ENCODE measurements around the gene VSTM2L. TPM values are rescaled to one million over a fixed set of nuclear protein-coding genes. Genes with fewer than 3 reads are reported as not detected.

The VSTM2L gene
- polyA plus RNA-seq, 1 donor from 2014 or later, result 22.1 TPM

GRCh38 chr20:37936041-37936440 lies 33.1 kb downstream of the VSTM2L start:
- Histone ChIP-seq H3K79me2 (replicated peaks; ENCODE audit: insufficient read depth, low read length) (no peaks in the 10 kb centered on the region), H3K9ac (ENCODE audit: low read length) (no peak overlapping the region), H3K36me3 (ENCODE audit: insufficient read depth, low read length) (no peaks in the 10 kb centered on the region), H3K9me2 (ENCODE audit: insufficient read depth, low read length) (no peaks in the 10 kb centered on the region), H3K4me3 (ENCODE audit: low read length) (no peak overlapping the region), H3K27me3 (ENCODE audit: insufficient read depth, low read depth, low read length) (no peaks in the 10 kb centered on the region), H3K9me3 (ENCODE audit: low read length) (no peaks in the 10 kb centered on the region), H3F3A (ENCODE audit: insufficient read depth, low read length, poor library complexity, severe bottlenecking) (no peaks in the 10 kb centered on the region), H3K4me2 (ENCODE audit: low read length) (no peak overlapping the region), H4K20me1 (ENCODE audit: insufficient read depth) (no peaks in the 10 kb centered on the region), H3K27ac (ENCODE audit: low read length) (no peak overlapping the region), H2AFZ (ENCODE audit: low read depth, low read length) (no peak overlapping the region)
- no peak for TF ChIP-seq EZH2 (IDR thresholded peaks at IDR 0.05; ENCODE audit: borderline replicate concordance, insufficient read depth, low read length, poor library complexity, severe bottlenecking)
- no peak for TF ChIP-seq EP300 (conservative IDR thresholded peaks at IDR 0.05; ENCODE audit: poor library complexity, severe bottlenecking)
- no peak for TF ChIP-seq RAD21 (conservative IDR thresholded peaks at IDR 0.05)

- H3K9ac ChIP-seq (ENCODE audit: low read length), result no peak overlapping the region
These were observed 33.5 kb downstream of the VSTM2L start for GRCh38 chr20:37936451-37936850.

More at GRCh38 chr20:37936451-37936850, 33.5 kb downstream of the VSTM2L start:
- Histone ChIP-seq H3K4me3 (ENCODE audit: low read length) (no peak overlapping the region), H3F3A (ENCODE audit: insufficient read depth, low read length, poor library complexity, severe bottlenecking) (no peaks in the 10 kb centered on the region), H4K20me1 (ENCODE audit: insufficient read depth) (no peaks in the 10 kb centered on the region), H3K27me3 (ENCODE audit: insufficient read depth, low read depth, low read length) (no peaks in the 10 kb centered on the region), H3K9me2 (ENCODE audit: insufficient read depth, low read length) (no peaks in the 10 kb centered on the region), H3K9me3 (ENCODE audit: low read length) (no peaks in the 10 kb centered on the region), H3K27ac (ENCODE audit: low read length) (no peak overlapping the region), H3K79me2 (replicated peaks; ENCODE audit: insufficient read depth, low read length) (no peaks in the 10 kb centered on the region), H3K36me3 (ENCODE audit: insufficient read depth, low read length) (no peaks in the 10 kb centered on the region), H3K4me2 (ENCODE audit: low read length) (no peak overlapping the region), H2AFZ (ENCODE audit: low read depth, low read length) (no peak overlapping the region)
- TF ChIP-seq EP300 (conservative IDR thresholded peaks at IDR 0.05; ENCODE audit: poor library complexity, severe bottlenecking) (no peak), SMC3 (conservative IDR thresholded peaks at IDR 0.05; ENCODE audit: poor library complexity) (no peak), POLR2AphosphoS5 (IDR thresholded peaks at IDR 0.05) (no peak), EZH2 (IDR thresholded peaks at IDR 0.05; ENCODE audit: borderline replicate concordance, insufficient read depth, low read length, poor library complexity, severe bottlenecking) (no peak), REST (IDR thresholded peaks at IDR 0.05; ENCODE audit: borderline replicate concordance) (no peak), RAD21 (conservative IDR thresholded peaks at IDR 0.05) (no peak), CTCF (IDR thresholded peaks at IDR 0.05; ENCODE audit: poor library complexity, severe bottlenecking) (no peak), TAF1 (IDR thresholded peaks at IDR 0.05; ENCODE audit: low read depth) (no peak), MXI1 (conservative IDR thresholded peaks at IDR 0.05; ENCODE audit: poor library complexity, severe bottlenecking) (no peak)
